Ramos (cell line): Measurements from ENCODE around the gene PRRC2B.
"Not testable (repeated sequence)": the region's sequence is repeated elsewhere in the genome, so short reads cannot be mapped to it uniquely, and the experiment has no call there.

ENCODE experiments used
- in situ Hi-C: fragments of 300-500 bp; cut with MboI; formaldehyde crosslinking; loops from one replicate; pipeline ENCODE4 v1.14.3; 2022; ENCODE audit warnings: low sequenced_read_pairs; ENCODE audit not compliant: unreplicated experiment

PRRC2B gene

GRCh38 chr9:131528886-131529505 lies 135.1 kb downstream of the PRRC2B start:
- in situ Hi-C loops = no loop called here

GRCh38 chr9:131529597-131530545 lies 136.0 kb downstream of the PRRC2B start:
- in situ Hi-C loops = no loop called here

GRCh38 chr9:131530546-131530919 lies 136.6 kb downstream of the PRRC2B start:
- in situ Hi-C loops = no loop called here

- in situ Hi-C loops = no loop called here
Observed at GRCh38 chr9:131530920-131531832, 137.3 kb downstream of the PRRC2B start, which contains the start of gene UCK1. TSS of gene UCK1 (minus strand) at chr9:131531263. CDS start at chr9:131531174, 89 bp downstream.

- in situ Hi-C loops = no loop called here
Observed at GRCh38 chr9:131534721-131535237, 140.9 kb downstream of the PRRC2B start.

GRCh38 chr9:131537946-131538345 lies 144.1 kb downstream of the PRRC2B start:
- in situ Hi-C loops = no loop called here

- in situ Hi-C loops = no loop called here
Observed at GRCh38 chr9:131539223-131539923, 145.5 kb downstream of the PRRC2B start.

GRCh38 chr9:131543141-131543540 lies 149.3 kb downstream of the PRRC2B start:
- in situ Hi-C loops = no loop called here

GRCh38 chr9:131545003-131545785 lies 151.3 kb downstream of the PRRC2B start, which contains the start of gene PRRT1B:
TSS of gene PRRT1B (plus strand) at chr9:131545523. CDS start at chr9:131545616, 93 bp downstream.
- in situ Hi-C loops = no loop called here

- in situ Hi-C loops = no loop called here
Observed at GRCh38 chr9:131545786-131546335, 152.0 kb downstream of the PRRC2B start.

- in situ Hi-C loops = no loop called here
Observed at GRCh38 chr9:131546336-131547084, 152.6 kb downstream of the PRRC2B start.

- in situ Hi-C loops = not testable (repeated sequence)
Observed at GRCh38 chr9:131549186-131549585, 155.3 kb downstream of the PRRC2B start.
